Suprapubic skin (tissue), 4 donors: ENCODE data around the gene NDUFS2. TPM values are rescaled to one million over a fixed set of nuclear protein-coding genes. Genes with fewer than 3 reads are reported as not detected.

Source experiments
- DNase-seq, 2 donors: peaks; one replicate each; pipeline ENCODE4 v3.0.0-alpha.2; 2019; ENCODE audit warnings: low spot score in 2 of 2
- H3K27ac ChIP-seq: fragments of 200-600 bp; sonication (generic); one replicate; pipeline ENCODE4 v1.5.1; 2019
- H3K27me3 ChIP-seq: fragments of 200-600 bp; sonication (generic); one replicate; pipeline ENCODE4 v1.5.1; 2019
- H3K36me3 ChIP-seq: fragments of 200-600 bp; sonication (generic); one replicate; pipeline ENCODE4 v1.5.1; 2019
- H3K4me1 ChIP-seq: fragments of 200-600 bp; sonication (generic); one replicate; pipeline ENCODE4 v1.5.1; 2019
- H3K4me3 ChIP-seq: fragments of 200-600 bp; sonication (generic); one replicate; pipeline ENCODE4 v1.5.1; 2019; ENCODE audit warnings: mild to moderate bottlenecking
- H3K9me3 ChIP-seq: fragments of 200-600 bp; sonication (generic); one replicate; pipeline ENCODE4 v1.5.1; 2019
- EP300 ChIP-seq: sonication (generic); formaldehyde crosslinking; IDR thresholded peaks from one replicate; pipeline ENCODE4 v1.6.1; 2017; ENCODE audit warnings: antibody characterized with exemption
- POLR2A ChIP-seq, 2 donors: fragments of 450-650 bp; IDR thresholded peaks; one replicate each; pipeline ENCODE4 v1.6.1; 2017; ENCODE audit warnings: antibody characterized with exemption in 2 of 2, mild to moderate bottlenecking in 2 of 2, moderate library complexity in 2 of 2
- POLR2AphosphoS5 ChIP-seq, 3 donors: sonication (generic); formaldehyde crosslinking; IDR thresholded peaks; one replicate each; pipeline ENCODE4 v1.6.1; 2017; ENCODE audit warnings: antibody characterized with exemption in 3 of 3
- WGBS: methylation state at CpG from one replicate; pipeline ENCODE4 v1.1.5; 2018; 5-methylcytosine and 5-hydroxymethylcytosine counted together
- total RNA-seq, 4 donors: library from RNA; depleted of rRNA; stranded (reverse); fragments of >200 nt; gene quantifications; one replicate each; pipeline ENCODE4 v1.1.0, GENCODE V29; 2016
- TF ChIP-seq, protein P1 (sequence below), 2 donors: fragments of 200-600 bp in 1 of 2; fragments of 450-650 bp in 1 of 2; sonication (generic) in 1 of 2; IDR thresholded peaks; one replicate each; pipeline ENCODE4 v1.5.1; 2016 to 2019; ENCODE audit warnings: antibody characterized with exemption in 2 of 2, mild to moderate bottlenecking in 1 of 2, moderate library complexity in 1 of 2

NDUFS2 gene
- total RNA-seq, 4 donors from 2014 or later: 99.1 to 132 (median 112) TPM

DNA sequence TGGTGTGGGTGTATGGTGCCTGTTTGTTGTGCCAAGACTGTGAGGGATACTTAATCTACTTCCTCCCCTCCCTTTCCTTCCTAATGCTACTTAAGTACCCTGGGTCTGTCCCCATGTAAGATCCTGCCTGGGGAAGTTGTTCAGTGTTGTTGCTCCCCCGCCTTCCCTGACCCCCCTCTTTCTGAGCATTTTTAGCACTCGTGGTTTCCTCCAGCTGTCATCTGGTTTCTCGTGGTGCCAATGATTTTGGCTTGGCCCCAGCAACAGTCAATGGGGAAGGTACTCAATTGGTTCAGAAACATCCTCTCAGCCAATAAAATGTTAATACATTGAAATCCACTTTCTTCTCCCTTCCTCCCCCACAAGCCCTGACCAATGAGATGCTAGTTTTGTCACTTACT lies 16.9 kb upstream of the NDUFS2 start:
- no peaks in the 10 kb centered on the region for H3K36me3 ChIP-seq
- H3K9me3 ChIP-seq: no peaks in the 10 kb centered on the region
- no peak for TF ChIP-seq POLR2A (IDR thresholded peaks at IDR 0.05)
- no peaks in the 10 kb centered on the region for H3K27me3 ChIP-seq
- 4% methylated on average over 3 of the region's 3 CpGs for WGBS
- no peak overlapping the region for H3K4me3 ChIP-seq
- H3K27ac ChIP-seq: peak overlapping the region; percentile 70
- DNase-seq: peak in 1 of 2 donors; percentile 91
- peaks cover 60% of the 10 kb centered on the region for H3K4me1 ChIP-seq

DNA sequence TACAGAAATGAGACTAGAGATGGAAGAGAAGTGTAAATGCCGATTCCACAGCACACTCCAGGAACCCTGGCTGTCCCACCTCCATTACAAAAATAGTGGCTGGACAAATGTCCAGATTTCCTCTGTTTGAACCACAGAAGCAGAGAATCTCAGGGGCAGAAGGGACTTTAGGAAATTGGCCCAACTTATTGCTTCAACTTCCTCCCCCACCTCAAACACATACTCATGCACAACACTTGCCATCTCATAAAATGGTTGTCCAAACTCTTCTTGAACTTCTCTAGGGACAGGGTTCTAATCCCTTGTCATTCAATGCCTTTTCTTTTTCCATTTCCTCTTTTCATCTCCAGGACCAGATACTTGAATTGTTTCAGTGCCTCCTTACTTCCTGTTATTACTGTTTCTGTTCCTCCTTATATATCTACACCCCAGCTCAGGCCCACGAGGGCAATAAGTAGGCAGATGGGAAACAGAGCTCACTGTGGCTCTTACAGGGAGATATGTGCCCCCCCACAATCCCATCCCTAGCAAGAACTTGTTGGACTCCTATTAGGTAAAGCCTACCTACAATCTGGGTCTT lies 16.3 kb upstream of the NDUFS2 start:
- Histone ChIP-seq H3K4me3 (no peak overlapping the region), H3K9me3 (no peaks in the 10 kb centered on the region), H3K4me1 (peaks cover 61% of the 10 kb centered on the region), H3K36me3 (no peaks in the 10 kb centered on the region), H3K27ac (peak overlapping the region; percentile 70), H3K27me3 (no peaks in the 10 kb centered on the region)
- no peak for DNase-seq
- 28% methylated on average over 2 of the region's 2 CpGs for WGBS
- TF ChIP-seq EP300 (no peak), POLR2AphosphoS5 (IDR thresholded peaks at IDR 0.05) (no peak), POLR2A (IDR thresholded peaks at IDR 0.05) (no peak)
- TF ChIP-seq, protein P1, sequence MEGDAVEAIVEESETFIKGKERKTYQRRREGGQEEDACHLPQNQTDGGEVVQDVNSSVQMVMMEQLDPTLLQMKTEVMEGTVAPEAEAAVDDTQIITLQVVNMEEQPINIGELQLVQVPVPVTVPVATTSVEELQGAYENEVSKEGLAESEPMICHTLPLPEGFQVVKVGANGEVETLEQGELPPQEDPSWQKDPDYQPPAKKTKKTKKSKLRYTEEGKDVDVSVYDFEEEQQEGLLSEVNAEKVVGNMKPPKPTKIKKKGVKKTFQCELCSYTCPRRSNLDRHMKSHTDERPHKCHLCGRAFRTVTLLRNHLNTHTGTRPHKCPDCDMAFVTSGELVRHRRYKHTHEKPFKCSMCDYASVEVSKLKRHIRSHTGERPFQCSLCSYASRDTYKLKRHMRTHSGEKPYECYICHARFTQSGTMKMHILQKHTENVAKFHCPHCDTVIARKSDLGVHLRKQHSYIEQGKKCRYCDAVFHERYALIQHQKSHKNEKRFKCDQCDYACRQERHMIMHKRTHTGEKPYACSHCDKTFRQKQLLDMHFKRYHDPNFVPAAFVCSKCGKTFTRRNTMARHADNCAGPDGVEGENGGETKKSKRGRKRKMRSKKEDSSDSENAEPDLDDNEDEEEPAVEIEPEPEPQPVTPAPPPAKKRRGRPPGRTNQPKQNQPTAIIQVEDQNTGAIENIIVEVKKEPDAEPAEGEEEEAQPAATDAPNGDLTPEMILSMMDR (IDR thresholded peaks at IDR 0.05): no peak

DNA sequence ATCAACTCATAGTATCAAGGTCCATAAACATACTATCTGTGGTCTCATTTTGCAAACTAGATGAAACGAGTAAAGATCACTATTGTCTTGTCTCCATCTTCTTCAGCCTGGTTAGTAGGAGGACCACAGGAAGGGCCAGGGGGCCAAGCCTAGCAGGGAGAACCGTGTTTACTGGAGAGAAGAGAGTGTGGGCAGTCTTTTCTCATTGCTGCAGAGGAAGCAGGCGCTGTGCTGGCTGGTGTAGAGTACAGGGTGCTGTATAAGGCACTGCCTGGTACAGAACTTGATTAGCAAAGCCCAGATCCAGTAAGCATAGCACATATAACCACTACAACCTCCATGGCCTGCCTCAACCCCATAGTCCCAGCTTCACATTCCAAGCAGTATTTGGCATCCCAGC lies 14.9 kb upstream of the NDUFS2 start:
- 60% methylated on average over 3 of the region's 3 CpGs for WGBS
- DNase-seq: no peak
- no peak overlapping the region for H3K27ac ChIP-seq

DNA sequence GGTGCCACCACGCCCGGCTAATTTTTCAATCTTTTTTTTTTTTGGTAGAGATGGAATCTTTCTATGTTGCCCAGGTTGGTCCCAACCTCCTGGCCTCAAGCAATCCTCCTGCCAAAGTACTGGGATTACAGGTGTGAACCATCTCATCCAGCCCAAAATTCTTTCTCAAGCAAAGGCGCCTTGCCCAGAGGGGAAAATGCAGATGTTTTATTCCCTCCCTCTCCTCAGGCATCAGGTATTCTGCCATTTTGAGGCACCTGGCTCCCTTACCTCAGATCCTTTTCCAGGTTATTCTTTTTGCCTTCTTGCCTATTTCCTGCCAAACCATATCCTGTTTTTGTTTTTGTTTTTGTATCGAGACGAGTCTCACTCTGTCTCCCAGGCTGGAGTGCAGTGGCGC lies 13.8 kb upstream of the NDUFS2 start:
- Histone ChIP-seq H3K4me3 (no peak overlapping the region), H3K36me3 (no peaks in the 10 kb centered on the region), H3K27ac (no peak overlapping the region), H3K4me1 (peaks cover 55% of the 10 kb centered on the region), H3K9me3 (no peaks in the 10 kb centered on the region), H3K27me3 (no peaks in the 10 kb centered on the region)
- DNase-seq: no peak
- 58% methylated on average over 6 of the region's 6 CpGs for WGBS
- TF ChIP-seq POLR2AphosphoS5 (IDR thresholded peaks at IDR 0.05) (no peak), EP300 (no peak), POLR2A (IDR thresholded peaks at IDR 0.05) (no peak)
- TF ChIP-seq, protein P1 (IDR thresholded peaks at IDR 0.05): no peak

More for the DNA sequence above, 14.9 kb upstream of the NDUFS2 start:
- Histone ChIP-seq H3K36me3 (no peaks in the 10 kb centered on the region), H3K9me3 (no peaks in the 10 kb centered on the region), H3K4me3 (no peak overlapping the region), H3K27me3 (no peaks in the 10 kb centered on the region), H3K4me1 (peaks cover 59% of the 10 kb centered on the region)
- no peak for TF ChIP-seq EP300
- TF ChIP-seq, protein P1 (IDR thresholded peaks at IDR 0.05): no peak

DNA sequence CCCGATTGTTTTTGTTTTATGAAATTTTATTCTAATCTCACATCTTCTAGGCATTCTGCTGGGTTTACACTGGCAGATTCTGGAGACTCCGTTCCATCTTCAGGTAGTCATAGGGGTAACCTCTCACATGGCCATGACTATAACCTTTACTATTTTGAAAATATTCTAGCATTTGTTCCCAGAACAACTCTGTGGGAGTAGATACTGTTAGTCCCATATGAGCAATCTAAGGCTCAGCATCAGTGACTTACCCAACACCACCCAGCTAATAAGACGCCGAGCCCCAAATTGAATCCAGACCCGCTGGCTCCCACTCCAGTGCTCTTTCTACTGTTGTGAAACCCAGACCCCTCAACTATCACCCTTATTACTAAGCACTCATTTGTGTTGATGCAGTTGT lies 13.1 kb upstream of the NDUFS2 start:
- no peaks in the 10 kb centered on the region for H3K9me3 ChIP-seq

More for the DNA sequence above, 13.1 kb upstream of the NDUFS2 start:
- no peak for DNase-seq
- TF ChIP-seq POLR2A (IDR thresholded peaks at IDR 0.05) (no peak), POLR2AphosphoS5 (IDR thresholded peaks at IDR 0.05) (no peak), EP300 (no peak)
- TF ChIP-seq, protein P1 (IDR thresholded peaks at IDR 0.05): no peak
- Histone ChIP-seq H3K27me3 (no peaks in the 10 kb centered on the region), H3K27ac (no peak overlapping the region), H3K4me3 (no peak overlapping the region), H3K4me1 (peaks cover 55% of the 10 kb centered on the region), H3K36me3 (no peaks in the 10 kb centered on the region)
- WGBS: 80% methylated on average over 5 of the region's 5 CpGs
